Upper lobe of left lung (tissue), 4 donors: ENCODE data around the gene TDRD1.
"Not testable (repeated sequence)": the region's sequence is repeated elsewhere in the genome, so short reads cannot be mapped to it uniquely, and the experiment has no call there.

ENCODE experiments used
- CTCF ChIP-seq, 6 experiments: fragments of 450-650 bp in 4 of 6; fragments of 200-600 bp in 2 of 6; sonication (generic) in 2 of 6; IDR thresholded peaks; one replicate each; pipeline ENCODE4 v1.5.1; 2016 to 2019; ENCODE audit warnings: antibody characterized with exemption in 6 of 6
- EP300 ChIP-seq, 4 donors: sonication (generic); formaldehyde crosslinking; IDR thresholded peaks; one replicate each; pipeline ENCODE4 v1.5.1; 2017; ENCODE audit warnings: antibody characterized with exemption in 4 of 4, control low read depth in 2 of 4
- POLR2AphosphoS5 ChIP-seq, 2 donors: sonication (generic); formaldehyde crosslinking; IDR thresholded peaks; one replicate each; pipeline ENCODE4 v1.5.1; 2017; ENCODE audit warnings: antibody characterized with exemption in 2 of 2

- not testable (repeated sequence) for TF ChIP-seq EP300, CTCF, POLR2AphosphoS5 (IDR thresholded peaks at IDR 0.05)
Measured at GRCh38 chr10:114140827-114141226, 38.3 kb upstream of the TDRD1 start.
